A549 (cell line): ENCODE results near the gene CEBPA.

Source experiments
- CBX2 ChIP-seq: fragments of 200-600 bp; sonication (generic); IDR thresholded peaks from 2 replicates; pipeline ENCODE4 v1.6.1; 2016; ENCODE audit warnings: low read depth, mild to moderate bottlenecking, borderline replicate concordance
- EHF ChIP-seq: fragments of 250-450 bp; sonication (Bioruptor Pico); IDR thresholded peaks from 2 replicates; pipeline ENCODE4 v1.5.0; 2020; ENCODE audit warnings: mild to moderate bottlenecking
- HOXA7 ChIP-seq: fragments of 250-450 bp; sonication (Bioruptor Pico); IDR thresholded peaks from 2 replicates; pipeline ENCODE4 v1.5.0; 2020; ENCODE audit warnings: mild to moderate bottlenecking, moderate library complexity
- MYC ChIP-seq: IDR thresholded peaks from 2 replicates; pipeline ENCODE4 v1.6.1; 2012; ENCODE audit warnings: mild to moderate bottlenecking, inconsistent platforms, low read length, improper control_type of control experiment, borderline replicate concordance
- NFE2L2 ChIP-seq: fragments of 150-350 bp; conservative IDR thresholded peaks from 2 replicates; pipeline ENCODE4 v1.6.1; 2014; ENCODE audit warnings: low read length
- POLR2A ChIP-seq: IDR thresholded peaks from 2 replicates; pipeline ENCODE4 v1.6.1; 2012; ENCODE audit warnings: mild to moderate bottlenecking, low read length
- RFX5 ChIP-seq: fragments of 450-650 bp; IDR thresholded peaks from 2 replicates; pipeline ENCODE4 v1.7.1; 2014; ENCODE audit warnings: antibody characterized with exemption, mild to moderate bottlenecking, moderate library complexity
- TF ChIP-seq, protein P1 (sequence below): fragments of >200 bp; sonication (Bioruptor Twin); formaldehyde crosslinking; IDR thresholded peaks from 3 replicates; pipeline ENCODE4 v1.5.1; 2016

DNA sequence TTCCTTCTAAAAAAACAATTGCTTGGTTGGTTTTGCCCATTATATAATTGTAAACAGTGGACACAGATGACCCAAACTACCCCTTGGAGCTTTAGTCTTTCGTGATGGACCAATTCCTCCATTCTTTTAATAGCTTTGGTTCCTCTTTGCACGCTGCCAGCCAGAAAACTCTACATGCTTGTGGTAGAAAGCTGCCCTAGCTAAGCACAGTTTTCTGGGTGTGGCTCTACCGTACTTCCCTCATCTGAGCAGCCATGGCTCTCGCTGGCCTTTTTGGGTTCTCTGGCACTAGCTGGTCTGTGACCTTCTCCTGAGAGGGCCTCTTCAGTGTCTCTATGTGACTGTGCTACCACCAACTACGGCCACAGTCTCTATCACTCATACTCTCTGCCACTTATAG is 29.9 kb upstream of the CEBPA start:
- TF ChIP-seq HOXA7 (no peak), POLR2A (no peak), EHF (CRISPR knock-in tag) (no peak), CBX2 (no peak), MYC (no peak), RFX5 (no peak), NFE2L2 (no peak)
- TF ChIP-seq, protein P1, sequence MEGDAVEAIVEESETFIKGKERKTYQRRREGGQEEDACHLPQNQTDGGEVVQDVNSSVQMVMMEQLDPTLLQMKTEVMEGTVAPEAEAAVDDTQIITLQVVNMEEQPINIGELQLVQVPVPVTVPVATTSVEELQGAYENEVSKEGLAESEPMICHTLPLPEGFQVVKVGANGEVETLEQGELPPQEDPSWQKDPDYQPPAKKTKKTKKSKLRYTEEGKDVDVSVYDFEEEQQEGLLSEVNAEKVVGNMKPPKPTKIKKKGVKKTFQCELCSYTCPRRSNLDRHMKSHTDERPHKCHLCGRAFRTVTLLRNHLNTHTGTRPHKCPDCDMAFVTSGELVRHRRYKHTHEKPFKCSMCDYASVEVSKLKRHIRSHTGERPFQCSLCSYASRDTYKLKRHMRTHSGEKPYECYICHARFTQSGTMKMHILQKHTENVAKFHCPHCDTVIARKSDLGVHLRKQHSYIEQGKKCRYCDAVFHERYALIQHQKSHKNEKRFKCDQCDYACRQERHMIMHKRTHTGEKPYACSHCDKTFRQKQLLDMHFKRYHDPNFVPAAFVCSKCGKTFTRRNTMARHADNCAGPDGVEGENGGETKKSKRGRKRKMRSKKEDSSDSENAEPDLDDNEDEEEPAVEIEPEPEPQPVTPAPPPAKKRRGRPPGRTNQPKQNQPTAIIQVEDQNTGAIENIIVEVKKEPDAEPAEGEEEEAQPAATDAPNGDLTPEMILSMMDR, result no peak
